Stimulated activated CD4-positive, alpha-beta T cell treated with anti-CD3 and anti-CD28 coated beads, TNF-alpha, amount 100 ng/mL, for 4 hours (primary cell): Measurements from ENCODE around the gene ORC3.
"Not testable (repeated sequence)": the region's sequence is repeated elsewhere in the genome, so short reads cannot be mapped to it uniquely, and the experiment has no call there.

Experiments
- DNase-seq, 3 experiments: peaks; one replicate each; pipeline ENCODE4 v3.0.0-alpha.2; 2020; ENCODE audit warnings: low read depth in 3 of 3

ORC3 gene

GRCh38 chr6:87660226-87660911, 70.4 kb downstream of the ORC3 start:
- DNase-seq = no peak

- DNase-seq = no peak
Measured at GRCh38 chr6:87661016-87661415, 71.1 kb downstream of the ORC3 start.

GRCh38 chr6:87661503-87661902, 71.6 kb downstream of the ORC3 start:
- no peak for DNase-seq

- DNase-seq = no peak
Measured at GRCh38 chr6:87663434-87663833, 73.5 kb downstream of the ORC3 start.

- no peak for DNase-seq
Measured at GRCh38 chr6:87664921-87665485, 75.1 kb downstream of the ORC3 start.

- DNase-seq = no peak
Measured at GRCh38 chr6:87667032-87667431, 77.1 kb downstream of the ORC3 start.

GRCh38 chr6:87668013-87668412, 78.1 kb downstream of the ORC3 start:
- DNase-seq = no peak

- DNase-seq = no peak
Measured at GRCh38 chr6:87669051-87669450, 79.1 kb downstream of the ORC3 start.

- no peak for DNase-seq
Measured at GRCh38 chr6:87670707-87671106, 80.8 kb downstream of the ORC3 start.

- DNase-seq = no peak
Measured at GRCh38 chr6:87671555-87672029, 81.7 kb downstream of the ORC3 start.

- DNase-seq = no peak
Measured at GRCh38 chr6:87672641-87673040, 82.7 kb downstream of the ORC3 start.

GRCh38 chr6:87673237-87673636, 83.3 kb downstream of the ORC3 start:
- DNase-seq = no peak

- DNase-seq = no peak
Measured at GRCh38 chr6:87674290-87674689, 84.4 kb downstream of the ORC3 start.

- no peak for DNase-seq
Measured at GRCh38 chr6:87675004-87675681, 85.2 kb downstream of the ORC3 start.

- no peak for DNase-seq
Measured at GRCh38 chr6:87682310-87682709, 92.4 kb downstream of the ORC3 start.

- DNase-seq = no peak
Measured at GRCh38 chr6:87683890-87684289, 94.0 kb downstream of the ORC3 start.

- DNase-seq = no peak
Measured at GRCh38 chr6:87684895-87685654, 95.1 kb downstream of the ORC3 start.

GRCh38 chr6:87686636-87687205, 96.8 kb downstream of the ORC3 start:
- DNase-seq = not testable (repeated sequence)

- DNase-seq = no peak
Measured at GRCh38 chr6:87687296-87687695, 97.4 kb downstream of the ORC3 start.

- not testable (repeated sequence) for DNase-seq
Measured at GRCh38 chr6:87687893-87688292, 98.0 kb downstream of the ORC3 start.

GRCh38 chr6:87690441-87690840, 100.5 kb downstream of the ORC3 start:
- no peak for DNase-seq

- no peak for DNase-seq
Measured at GRCh38 chr6:87692086-87692485, 102.2 kb downstream of the ORC3 start.
